PC-9 (cell line): ENCODE measurements around the gene PIPOX. TPM values are rescaled to one million over a fixed set of nuclear protein-coding genes. Genes with fewer than 3 reads are reported as not detected.

Source experiments
- BruUV-seq: library from RNA; stranded (reverse); fragments of 400-500 nt; replicated peaks from 2 replicates; lab custom pipeline; 2021; lab: Mats Ljungman, UMichigan
- CTCF ChIA-PET: fragments of 300-600 bp; sonication (Branson Sonifier 250); formaldehyde crosslinking; loops from one replicate; lab custom pipeline; 2022; ENCODE audit warnings: antibody characterized with exemption; lab: Charles Lee
- POLR2A ChIA-PET: fragments of 300-600 bp; sonication (Branson Sonifier 250); formaldehyde crosslinking; loops from one replicate; lab custom pipeline; 2022; ENCODE audit warnings: antibody characterized with exemption; ENCODE audit not compliant: unreplicated experiment; lab: Charles Lee
- DNase-seq, 2 experiments: peaks; one replicate each; pipeline versions ENCODE4 v3.0.0 to v3.0.0-alpha.2; 2015 to 2022; ENCODE audit warnings: mixed read lengths in 1 of 2
- H2AFZ ChIP-seq: fragments of 200-600 bp; sonication (generic); 2 replicates; pipeline ENCODE4 v1.8.1; 2017; ENCODE audit warnings: antibody characterized with exemption
- H3F3A ChIP-seq: fragments of 200-600 bp; sonication (generic); 2 replicates; pipeline ENCODE4 v1.8.1; 2017; ENCODE audit warnings: antibody characterized with exemption, mild to moderate bottlenecking, low read depth; ENCODE audit not compliant: insufficient read depth
- H3K27ac ChIP-seq: fragments of 200-600 bp; sonication (generic); 2 replicates; pipeline ENCODE4 v1.6.1; 2016; ENCODE audit warnings: mixed run types
- H3K27me3 ChIP-seq: fragments of 200-600 bp; sonication (generic); 2 replicates; pipeline ENCODE4 v1.6.1; 2016; ENCODE audit warnings: low read depth, mixed run types; ENCODE audit not compliant: insufficient read depth
- H3K36me3 ChIP-seq: fragments of 200-600 bp; sonication (generic); 2 replicates; pipeline ENCODE4 v1.6.1; 2016; ENCODE audit warnings: low read depth, mixed run types
- H3K4me1 ChIP-seq: fragments of 200-600 bp; sonication (generic); replicated peaks from 2 replicates; pipeline ENCODE4 v1.6.1; 2016; ENCODE audit warnings: mixed run types; ENCODE audit not compliant: insufficient read depth
- H3K4me2 ChIP-seq: fragments of 200-600 bp; sonication (generic); 2 replicates; pipeline ENCODE4 v1.6.1; 2017; ENCODE audit warnings: mixed run types
- H3K4me3 ChIP-seq: fragments of 200-600 bp; sonication (generic); 2 replicates; pipeline ENCODE4 v1.6.1; 2016; ENCODE audit warnings: mixed run types
- H3K79me2 ChIP-seq: fragments of 200-600 bp; sonication (generic); 2 replicates; pipeline ENCODE4 v1.6.1; 2017; ENCODE audit warnings: low read depth, mixed run types
- H3K9me2 ChIP-seq: fragments of 200-600 bp; sonication (generic); 2 replicates; pipeline ENCODE4 v1.8.1; 2017; ENCODE audit warnings: mild to moderate bottlenecking; ENCODE audit not compliant: insufficient read depth
- H3K9me3 ChIP-seq: fragments of 200-600 bp; sonication (generic); 2 replicates; pipeline ENCODE4 v1.8.1; 2016; ENCODE audit warnings: low read depth; ENCODE audit not compliant: insufficient read depth
- H4K20me1 ChIP-seq: fragments of 200-600 bp; sonication (generic); 2 replicates; pipeline ENCODE4 v1.8.1; 2017; ENCODE audit not compliant: insufficient read depth
- CTCF ChIP-seq: fragments of 200-600 bp; sonication (generic); conservative IDR thresholded peaks from 2 replicates; pipeline ENCODE4 v1.6.1; 2017; ENCODE audit warnings: mixed run types, antibody characterized with exemption, mild to moderate bottlenecking, moderate library complexity
- EZH2 ChIP-seq: fragments of 200-600 bp; sonication (generic); IDR thresholded peaks from 2 replicates; pipeline ENCODE4 v1.8.0; 2017; ENCODE audit warnings: antibody characterized with exemption, low read depth
- intact Hi-C: fragments of 100-400 bp; cut with micrococcal nuclease; formaldehyde crosslinking; loops from one replicate; pipeline ENCODE4 v1.10.0; 2022; ENCODE audit not compliant: unreplicated experiment
- total RNA-seq: library from RNA; stranded (reverse); gene quantifications from 2 replicates; pipeline ENCODE4 v1.2.3, GENCODE V29; 2021

PIPOX gene
- total RNA-seq, 1 experiment from 2014 or later = 2.8 TPM

GRCh38 chr17:29037739-29038084 is 5.2 kb upstream of the PIPOX start:
- TF ChIP-seq EZH2 (no peak), CTCF (no peak)
- Histone ChIP-seq H3F3A (no peaks in the 10 kb centered on the region), H3K4me1 (no peaks in the 10 kb centered on the region), H3K4me2 (no peak overlapping the region), H3K79me2 (no peaks in the 10 kb centered on the region), H3K9me3 (peaks cover 10% of the 10 kb centered on the region; the same call in 1 of the 2 replicates), H3K36me3 (no peaks in the 10 kb centered on the region), H3K4me3 (no peak overlapping the region), H4K20me1 (no peaks in the 10 kb centered on the region), H3K9me2 (no peaks in the 10 kb centered on the region), H3K27me3 (peaks cover 65% of the 10 kb centered on the region), H3K27ac (no peak overlapping the region), H2AFZ (no peak overlapping the region)
- CTCF ChIA-PET = no interaction called here
- POLR2A ChIA-PET = no interaction called here
- BruUV-seq = no TSS peak
- intact Hi-C loops = no loop called here
- no peak for DNase-seq

- POLR2A ChIA-PET = interaction anchor here (0.6 kb wide), 1 partner anchor 204 kb away, joined by 16 read pairs; no protein-coding TSS in a partner anchor
- no peaks in the 10 kb centered on the region for H3F3A ChIP-seq
- no peak overlapping the region for H3K4me3 ChIP-seq
- no peak for DNase-seq
- H3K79me2 ChIP-seq = no peaks in the 10 kb centered on the region
- H3K4me2 ChIP-seq = no peak overlapping the region
- no peak overlapping the region for H2AFZ ChIP-seq
- H3K9me2 ChIP-seq = no peaks in the 10 kb centered on the region
- BruUV-seq = no TSS peak
- no peaks in the 10 kb centered on the region for H4K20me1 ChIP-seq
- peaks cover 10% of the 10 kb centered on the region; the same call in 1 of the 2 replicates for H3K9me3 ChIP-seq
- H3K27ac ChIP-seq = no peak overlapping the region
- H3K27me3 ChIP-seq = peaks cover 60% of the 10 kb centered on the region
- no peaks in the 10 kb centered on the region for H3K4me1 ChIP-seq
- TF ChIP-seq CTCF = no peak
- TF ChIP-seq EZH2 = no peak
- H3K36me3 ChIP-seq = no peaks in the 10 kb centered on the region
- intact Hi-C loops = no loop called here
- CTCF ChIA-PET = no interaction called here
Observed at GRCh38 chr17:29038085-29038795, 4.7 kb upstream of the PIPOX start.

GRCh38 chr17:29039764-29040598 is 3.0 kb upstream of the PIPOX start:
- Histone ChIP-seq H3K4me3 (no peak overlapping the region), H2AFZ (no peak overlapping the region), H3F3A (no peaks in the 10 kb centered on the region), H3K27me3 (peaks cover 43% of the 10 kb centered on the region), H3K79me2 (no peaks in the 10 kb centered on the region), H3K9me3 (no peaks in the 10 kb centered on the region), H3K4me2 (no peak overlapping the region), H4K20me1 (no peaks in the 10 kb centered on the region), H3K27ac (no peak overlapping the region), H3K9me2 (no peaks in the 10 kb centered on the region), H3K4me1 (no peaks in the 10 kb centered on the region), H3K36me3 (no peaks in the 10 kb centered on the region)
- TF ChIP-seq EZH2 (no peak), CTCF (no peak)
- no TSS peak for BruUV-seq
- CTCF ChIA-PET = interaction anchor here (0.6 to 0.7 kb wide), 2 partner anchors 161 to 215 kb away, joined by 3 to 9 read pairs; no protein-coding TSS in a partner anchor
- intact Hi-C loops = no loop called here
- peak in 1 of 2 experiments; percentile 21 for DNase-seq
- POLR2A ChIA-PET = interaction anchor here (0.6 kb wide), 2 partner anchors 22 to 161 kb away, joined by 5 to 6 read pairs; no protein-coding TSS in a partner anchor
